Endothelial cell of umbilical vein (primary cell): ENCODE measurements around the gene URGCP. TPM values are rescaled to one million over a fixed set of nuclear protein-coding genes. Genes with fewer than 3 reads are reported as not detected.

Source experiments
- BruUV-seq: library from RNA; stranded (reverse); fragments of 400-500 nt; replicated peaks from 2 replicates; lab custom pipeline; 2021; lab: Mats Ljungman, UMichigan
- CTCF ChIA-PET: fragments of 300-600, 350-600 bp; sonication (Branson Sonifier 250); formaldehyde crosslinking; loops from one replicate; lab custom pipeline; 2021; ENCODE audit warnings: antibody characterized with exemption, inconsistent platforms; lab: Charles Lee
- POLR2A ChIA-PET: fragments of 300-600, 350-600 bp; sonication (Branson Sonifier 250); formaldehyde crosslinking; loops from one replicate; lab custom pipeline; 2021; ENCODE audit warnings: antibody characterized with exemption, inconsistent platforms; lab: Charles Lee
- DNase-seq: peaks from one replicate; pipeline ENCODE4 v3.0.0-alpha.2; 2011; ENCODE audit warnings: low read depth, low spot score
- FAIRE-seq: peaks from 2 replicates; lab custom pipeline; 2011; peaks lifted over from hg19 to GRCh38; lab: Jason Lieb, UNC
- H2AFZ ChIP-seq: 2 replicates; pipeline ENCODE4 v1.6.0; 2012; ENCODE audit warnings: low read depth, low read length, control low read depth, inconsistent platforms
- H3K27ac ChIP-seq: 2 replicates; pipeline ENCODE4 v1.5.1; 2011; ENCODE audit warnings: low read depth, mild to moderate bottlenecking, control low read depth, low read length, moderate library complexity; ENCODE audit not compliant: insufficient read depth
- H3K27me3 ChIP-seq, 2 experiments: 2 replicates each; pipeline versions ENCODE4 v1.6.0 to v1.6.1; 2011; ENCODE audit warnings: low read length in 2 of 2, mixed read lengths in 1 of 2; ENCODE audit not compliant: control insufficient read depth in 2 of 2, insufficient read depth in 2 of 2
- H3K36me3 ChIP-seq, 2 experiments: 2 replicates in 1 of 2; 3 replicates in 1 of 2; pipeline ENCODE4 v1.5.1; 2011; ENCODE audit warnings: low read length in 2 of 2, mild to moderate bottlenecking in 1 of 2, moderate library complexity in 1 of 2; ENCODE audit not compliant: control insufficient read depth in 2 of 2, insufficient read depth in 2 of 2; ENCODE audit errors: extremely low read depth in 1 of 2
- H3K4me1 ChIP-seq: 3 replicates; pipeline ENCODE4 v1.5.1; 2011; ENCODE audit warnings: mild to moderate bottlenecking, low read length; ENCODE audit not compliant: control insufficient read depth, insufficient read depth; ENCODE audit errors: extremely low read depth
- H3K4me2 ChIP-seq: 2 replicates; pipeline ENCODE4 v1.6.1; 2011; ENCODE audit warnings: low read length, control low read depth, mixed read lengths; ENCODE audit not compliant: insufficient read depth
- H3K4me3 ChIP-seq, 3 experiments: fragments of 200-600 bp in 1 of 3; sonication (generic), shearing (Covaris generic) in 1 of 3; replicated peaks in 1 of 3; 2 replicates each; pipeline ENCODE4 v1.5.1; 2011 to 2016; ENCODE audit warnings: control low read depth in 3 of 3, low read length in 3 of 3, mild to moderate bottlenecking in 2 of 3, inconsistent platforms in 1 of 3, low read depth in 1 of 3, moderate library complexity in 1 of 3; ENCODE audit not compliant: insufficient read depth in 1 of 3
- H3K79me2 ChIP-seq: 2 replicates; pipeline ENCODE4 v1.6.0; 2012; ENCODE audit warnings: low read length, inconsistent platforms; ENCODE audit not compliant: control insufficient read depth, insufficient read depth
- H3K9ac ChIP-seq: replicated peaks from 2 replicates; pipeline ENCODE3; 2011; ENCODE audit warnings: low read length, control low read depth; ENCODE audit not compliant: insufficient read depth; ENCODE audit errors: extremely low read depth
- H3K9me1 ChIP-seq: replicated peaks from 3 replicates; pipeline ENCODE4 v1.6.0; 2011; ENCODE audit warnings: mild to moderate bottlenecking, low read length; ENCODE audit not compliant: control insufficient read depth, insufficient read depth; ENCODE audit errors: extremely low read depth
- H3K9me3 ChIP-seq: replicated peaks from 2 replicates; pipeline ENCODE4 v1.5.1; 2012; ENCODE audit warnings: low read length, inconsistent platforms; ENCODE audit not compliant: control insufficient read depth, insufficient read depth
- H4K20me1 ChIP-seq: replicated peaks from 2 replicates; pipeline ENCODE3; 2011; ENCODE audit warnings: mild to moderate bottlenecking, low read length; ENCODE audit not compliant: control insufficient read depth, insufficient read depth; ENCODE audit errors: extremely low read depth
- EZH2 ChIP-seq: IDR thresholded peaks from 2 replicates; pipeline ENCODE4 v1.6.1; 2012; ENCODE audit warnings: borderline replicate concordance, low read depth, mild to moderate bottlenecking, moderate library complexity, low read length, inconsistent platforms; ENCODE audit not compliant: severe bottlenecking
- FOS ChIP-seq: IDR thresholded peaks from 2 replicates; pipeline ENCODE4 v1.6.1; 2011; ENCODE audit warnings: mild to moderate bottlenecking, low read length, moderate library complexity, borderline replicate concordance; ENCODE audit not compliant: insufficient read depth
- GATA2 ChIP-seq: IDR thresholded peaks from 2 replicates; pipeline ENCODE4 v1.7.0; 2011; ENCODE audit warnings: low read depth, mild to moderate bottlenecking, moderate library complexity, mixed read lengths, low read length; ENCODE audit not compliant: insufficient read length, insufficient read depth
- JUN ChIP-seq: IDR thresholded peaks from 2 replicates; pipeline ENCODE4 v1.6.1; 2011; ENCODE audit warnings: borderline replicate concordance, low read depth; ENCODE audit not compliant: insufficient read length, insufficient read depth
- MAX ChIP-seq: IDR thresholded peaks from 2 replicates; pipeline ENCODE4 v1.6.1; 2011; ENCODE audit not compliant: insufficient read depth, insufficient read length
- MYC ChIP-seq: IDR thresholded peaks from one replicate; pipeline ENCODE4 v1.6.1; 2011; ENCODE audit warnings: mild to moderate bottlenecking, low read depth, low read length
- POLR2A ChIP-seq: IDR thresholded peaks from 2 replicates; pipeline ENCODE4 v1.6.1; 2012; ENCODE audit warnings: low read depth, mild to moderate bottlenecking, control low read depth, low read length
- POLR2AphosphoS5 ChIP-seq: IDR thresholded peaks from 2 replicates; pipeline ENCODE4 v1.6.1; 2012; ENCODE audit warnings: low read depth, mild to moderate bottlenecking, control low read depth, low read length, moderate library complexity; ENCODE audit not compliant: insufficient read depth
- dilution Hi-C: fragments of 300-500 bp; cut with MboI; formaldehyde crosslinking; loops from one replicate; pipeline ENCODE4 v1.15.0; 2019; ENCODE audit warnings: low sequenced_read_pairs; ENCODE audit not compliant: extremely low pct_ligation_motif_present
- intact Hi-C: fragments of 100-400 bp; cut with micrococcal nuclease; formaldehyde crosslinking; loops from one replicate; pipeline ENCODE4 v1.10.0; 2022
- polyA plus RNA-seq, 4 experiments: library from polyadenylated mRNA; depleted of rRNA in 3 of 4; stranded (reverse) in 3 of 4; unstranded in 1 of 4; fragments of >200 nt; gene quantifications; 2 replicates each; pipeline versions ENCODE4 v1.2.1 to v1.2.3, GENCODE V29; 2011 to 2012; ENCODE audit warnings: missing spikeins in 1 of 4
- total RNA-seq: library from RNA; stranded (reverse); gene quantifications from 2 replicates; pipeline ENCODE4 v1.2.3, GENCODE V29; 2021
- TF ChIP-seq, protein P1 (sequence below), 2 donors: IDR thresholded peaks; 1 replicate in 1 of 2; 2 replicates in 1 of 2; pipeline ENCODE4 v1.5.1; 2011; ENCODE audit warnings: low read length in 2 of 2, mild to moderate bottlenecking in 2 of 2, moderate library complexity in 2 of 2, control low read depth in 1 of 2, inconsistent platforms in 1 of 2, low read depth in 1 of 2; ENCODE audit not compliant: insufficient read depth in 1 of 2; ENCODE audit errors: extremely low read depth in 1 of 2

Gene URGCP
- total and polyA plus RNA-seq, 2 donors (not counting 3 experiments of a cell fraction or from before 2014, with no cell fraction given) = 13.1 to 25.3 TPM

DNA sequence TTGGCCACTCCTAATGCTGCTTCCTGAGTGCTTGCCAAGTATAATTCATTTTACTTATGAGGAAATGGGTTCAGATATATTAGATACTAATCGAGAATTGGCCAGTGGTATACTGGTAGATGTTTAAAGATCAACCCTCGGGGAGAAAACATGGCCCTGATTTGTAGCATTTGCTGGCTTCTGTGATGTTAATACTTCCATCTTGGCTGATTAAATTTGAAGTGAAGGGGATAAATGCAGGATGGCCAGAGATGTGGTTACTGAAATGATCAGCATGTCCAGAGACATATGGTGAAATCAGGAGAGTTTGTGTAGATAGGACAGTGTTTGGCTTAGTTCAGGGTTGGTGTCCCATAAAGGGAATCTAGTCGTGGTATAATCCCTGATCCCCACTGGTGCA lies 31.0 kb upstream of the URGCP start:
- FAIRE-seq (no peak), DNase-seq (peak; percentile 15)
- Histone ChIP-seq H3K4me2 (no peak overlapping the region), H4K20me1 (no peaks in the 10 kb centered on the region), H3K9ac (no peak overlapping the region), H3K36me3 (no peaks in the 10 kb centered on the region), H2AFZ (no peak overlapping the region), H3K27ac (no peak overlapping the region), H3K4me3 (no peak overlapping the region), H3K9me1 (no peaks in the 10 kb centered on the region), H3K9me3 (no peaks in the 10 kb centered on the region), H3K79me2 (no peaks in the 10 kb centered on the region), H3K4me1 (no peaks in the 10 kb centered on the region), H3K27me3 (no peaks in the 10 kb centered on the region)
- no peak for TF ChIP-seq JUN
- no peak for TF ChIP-seq EZH2
- no peak for TF ChIP-seq POLR2AphosphoS5
- no peak for TF ChIP-seq MAX
- TF ChIP-seq POLR2A = no peak
- TF ChIP-seq, protein P1, sequence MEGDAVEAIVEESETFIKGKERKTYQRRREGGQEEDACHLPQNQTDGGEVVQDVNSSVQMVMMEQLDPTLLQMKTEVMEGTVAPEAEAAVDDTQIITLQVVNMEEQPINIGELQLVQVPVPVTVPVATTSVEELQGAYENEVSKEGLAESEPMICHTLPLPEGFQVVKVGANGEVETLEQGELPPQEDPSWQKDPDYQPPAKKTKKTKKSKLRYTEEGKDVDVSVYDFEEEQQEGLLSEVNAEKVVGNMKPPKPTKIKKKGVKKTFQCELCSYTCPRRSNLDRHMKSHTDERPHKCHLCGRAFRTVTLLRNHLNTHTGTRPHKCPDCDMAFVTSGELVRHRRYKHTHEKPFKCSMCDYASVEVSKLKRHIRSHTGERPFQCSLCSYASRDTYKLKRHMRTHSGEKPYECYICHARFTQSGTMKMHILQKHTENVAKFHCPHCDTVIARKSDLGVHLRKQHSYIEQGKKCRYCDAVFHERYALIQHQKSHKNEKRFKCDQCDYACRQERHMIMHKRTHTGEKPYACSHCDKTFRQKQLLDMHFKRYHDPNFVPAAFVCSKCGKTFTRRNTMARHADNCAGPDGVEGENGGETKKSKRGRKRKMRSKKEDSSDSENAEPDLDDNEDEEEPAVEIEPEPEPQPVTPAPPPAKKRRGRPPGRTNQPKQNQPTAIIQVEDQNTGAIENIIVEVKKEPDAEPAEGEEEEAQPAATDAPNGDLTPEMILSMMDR (IDR thresholded peaks at IDR 0.05; ENCODE audit: extremely low read depth in 1 of 2, insufficient read depth in 1 of 2, low read depth in 1 of 2, low read length in 2 of 2) = no peak
- TF ChIP-seq MYC = no peak
- TF ChIP-seq FOS = no peak
- TF ChIP-seq GATA2 = no peak
- intact Hi-C loops = no loop called here
- ChIA-PET POLR2A (no interaction called here), CTCF (no interaction called here)
- dilution Hi-C loops = no loop called here
- no TSS peak for BruUV-seq
